GM10248 (cell line): ENCODE results near the gene NPIPB5.
"Not testable (repeated sequence)": the region's sequence is repeated elsewhere in the genome, so short reads cannot be mapped to it uniquely, and the experiment has no call there.

Experiments
- CTCF ChIA-PET: fragments of 300-600 bp; sonication (Branson Sonifier 250); formaldehyde crosslinking; extraction: SDS; loops from one replicate; lab custom pipeline; 2021; ENCODE audit warnings: antibody characterized with exemption; lab: Yijun Ruan, JAX
- POLR2A ChIA-PET: fragments of 350-650 bp; sonication (Branson Sonifier 250); formaldehyde crosslinking; extraction: SDS; loops from one replicate; lab custom pipeline; 2020; ENCODE audit warnings: antibody characterized with exemption; lab: Yijun Ruan, JAX
- DNase-seq: peaks from one replicate; pipeline ENCODE4 v3.0.0; 2012; ENCODE audit errors: extremely low spot score

The NPIPB5 gene

DNA sequence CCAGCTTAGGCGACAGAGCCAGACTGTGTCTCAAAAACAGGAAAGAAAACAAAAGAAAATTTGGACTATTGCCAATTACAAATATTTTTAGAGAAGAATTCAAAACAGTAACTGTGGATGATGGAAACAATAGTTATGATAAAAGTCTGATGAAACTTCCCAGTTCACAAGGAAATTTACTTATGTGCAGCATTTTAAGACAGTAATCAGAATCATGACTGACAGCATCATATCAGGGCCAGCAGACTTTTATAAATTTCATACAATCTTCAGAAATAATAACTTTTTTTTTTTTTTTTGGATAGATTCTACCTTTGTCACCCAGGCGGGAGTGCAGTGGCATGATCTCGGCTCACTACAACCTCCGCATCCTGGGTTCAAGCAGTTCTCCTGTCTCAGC is at the start of gene NPIPB5:
Gene NPIPB5 (plus strand): TSS at position 301 of the 400 bp plus-strand sequence. CDS start 2,911 bp downstream, outside the sequence.
- POLR2A ChIA-PET, DNase-seq, CTCF ChIA-PET: not testable (repeated sequence)

DNA sequence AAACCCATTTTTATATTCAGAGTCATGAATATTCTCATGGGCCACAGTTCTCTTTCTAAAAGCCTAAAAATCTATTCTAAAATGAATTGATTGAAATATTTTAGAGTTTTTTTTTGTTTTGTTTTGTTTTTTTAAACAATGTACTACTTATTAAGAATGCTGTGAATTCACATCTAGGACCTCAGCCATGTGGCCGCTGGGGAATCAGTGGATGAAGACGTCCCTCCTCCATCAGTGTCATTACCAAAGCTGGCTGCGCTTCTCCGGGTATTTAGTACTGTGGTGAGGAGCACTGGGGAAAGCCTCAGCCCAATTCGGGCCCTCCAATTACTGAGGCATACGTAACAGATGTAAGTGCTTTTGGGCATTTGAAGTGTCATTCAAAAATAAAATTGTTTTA is 41.8 kb upstream of the NPIPB5 start:
- DNase-seq, CTCF ChIA-PET, POLR2A ChIA-PET: not testable (repeated sequence)

- CTCF ChIA-PET, DNase-seq, POLR2A ChIA-PET: not testable (repeated sequence)
Observed at GRCh38 chr16:22537996-22538395, 27.3 kb downstream of the NPIPB5 start.

DNA sequence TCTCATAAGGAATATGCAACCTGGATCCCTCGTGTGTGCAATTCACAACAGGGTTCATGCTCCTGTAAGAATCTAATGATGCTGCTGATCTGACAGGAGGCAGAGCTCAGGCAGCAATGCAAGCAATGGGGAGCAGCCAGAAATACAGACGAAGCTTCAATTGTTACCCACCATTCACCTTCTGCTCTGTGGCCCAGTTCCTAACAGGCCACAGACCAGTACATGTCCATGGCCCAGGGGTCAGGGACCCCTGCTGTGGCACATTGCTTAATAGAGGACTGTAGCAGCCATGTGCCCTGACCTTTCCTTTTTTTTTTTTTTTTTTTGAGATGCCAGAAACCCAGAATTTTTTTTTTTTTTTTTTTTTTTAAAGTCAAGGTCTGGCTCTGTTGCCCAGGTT is 34.1 kb downstream of the NPIPB5 start:
- CTCF ChIA-PET, DNase-seq, POLR2A ChIA-PET: not testable (repeated sequence)

DNA sequence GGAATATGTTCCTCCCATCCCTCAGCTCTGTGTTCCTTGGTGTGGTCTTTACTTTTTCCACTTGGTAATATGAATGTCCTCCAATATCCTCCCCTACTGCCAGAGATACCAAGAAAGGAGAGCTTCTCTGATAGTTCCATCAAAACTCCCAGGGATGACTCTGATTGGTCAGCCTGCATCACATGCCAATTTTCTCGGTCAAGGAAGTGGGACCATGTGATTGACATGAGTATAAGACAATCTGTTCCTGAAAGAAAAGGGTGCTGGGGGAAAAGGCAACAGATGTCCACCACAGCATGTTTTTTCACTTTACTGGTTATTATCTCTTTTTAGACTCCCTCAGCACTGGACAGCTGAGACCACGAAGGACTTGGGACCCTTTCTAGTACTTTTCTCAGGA is 35.9 kb downstream of the NPIPB5 start:
- POLR2A ChIA-PET, CTCF ChIA-PET, DNase-seq: not testable (repeated sequence)

- CTCF ChIA-PET, POLR2A ChIA-PET, DNase-seq: not testable (repeated sequence)
Observed at GRCh38 chr16:22547170-22547765, 36.6 kb downstream of the NPIPB5 start.

DNA sequence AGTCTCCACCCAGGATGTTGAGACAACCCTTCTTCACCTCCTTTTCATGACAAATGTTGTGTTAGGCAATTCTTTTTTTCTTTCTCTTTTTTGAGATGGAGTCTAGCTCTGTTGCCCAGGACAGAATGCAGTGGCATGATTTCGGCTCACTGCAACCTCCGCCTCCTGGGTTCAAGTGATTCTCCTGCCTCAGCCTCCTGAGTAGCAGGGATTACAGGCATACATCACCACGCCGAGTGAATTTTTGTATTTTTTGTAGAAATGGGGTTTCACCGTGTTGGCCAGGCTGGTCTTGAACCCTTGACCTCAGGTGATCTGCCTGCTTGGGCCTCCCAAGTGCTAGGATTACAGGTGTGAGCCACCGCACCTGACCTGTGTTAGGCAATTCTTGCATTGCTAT is 39.2 kb downstream of the NPIPB5 start:
- DNase-seq, POLR2A ChIA-PET, CTCF ChIA-PET: not testable (repeated sequence)

GRCh38 chr16:22551143-22551542 is 40.5 kb downstream of the NPIPB5 start:
- POLR2A ChIA-PET, CTCF ChIA-PET, DNase-seq: not testable (repeated sequence)

- POLR2A ChIA-PET, DNase-seq, CTCF ChIA-PET: not testable (repeated sequence)
Observed at GRCh38 chr16:22551651-22552050, 41.0 kb downstream of the NPIPB5 start.

DNA sequence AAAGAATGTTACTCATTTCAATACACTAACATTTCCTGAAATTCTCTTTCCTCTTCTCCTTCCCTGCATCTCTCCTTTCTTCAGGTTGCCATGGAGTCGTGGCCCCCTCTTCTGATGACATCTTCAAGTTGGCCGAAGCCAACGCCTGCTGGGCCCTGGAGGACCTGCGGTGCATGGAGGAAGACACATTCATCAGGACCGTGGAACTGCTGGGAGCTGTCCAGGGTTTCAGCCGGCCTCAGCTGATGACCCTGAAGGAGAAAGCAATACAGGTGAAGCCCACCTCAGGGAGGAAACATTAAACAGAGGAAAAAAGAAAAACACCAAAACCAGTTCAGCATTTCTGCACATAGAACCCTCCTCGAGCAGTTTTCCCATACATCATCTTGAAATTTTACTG is 46.1 kb downstream of the NPIPB5 start:
- DNase-seq, POLR2A ChIA-PET, CTCF ChIA-PET: not testable (repeated sequence)
